Bronchial epithelial cell (primary cell): ENCODE measurements around the gene HPS3. TPM values are rescaled to one million over a fixed set of nuclear protein-coding genes. Genes with fewer than 3 reads are reported as not detected.

ENCODE experiments used
- DNase-seq: peaks from one replicate; pipeline ENCODE4 v3.0.0-alpha.2; 2010; ENCODE audit warnings: low read depth
- FAIRE-seq: peaks from 2 replicates; lab custom pipeline; 2011; peaks lifted over from hg19 to GRCh38; lab: Jason Lieb, UNC
- H3K27me3 ChIP-seq: 2 replicates; pipeline ENCODE4 v1.5.1; 2011; ENCODE audit warnings: low read length; ENCODE audit not compliant: control insufficient read depth, insufficient read depth
- H3K36me3 ChIP-seq: 2 replicates; pipeline ENCODE4 v1.5.1; 2011; ENCODE audit warnings: low read length; ENCODE audit not compliant: control insufficient read depth, insufficient read depth
- H3K4me3 ChIP-seq: 2 replicates; pipeline ENCODE4 v1.5.1; 2011; ENCODE audit warnings: mild to moderate bottlenecking, low read depth, low read length, control low read depth
- CTCF ChIP-seq: IDR thresholded peaks from 2 replicates; pipeline ENCODE4 v1.5.1; 2011; ENCODE audit warnings: mild to moderate bottlenecking, moderate library complexity, low read length, control low read depth, inconsistent platforms; ENCODE audit not compliant: insufficient read depth, severe bottlenecking
- total RNA-seq: library from RNA; depleted of rRNA; stranded (reverse); fragments of >200 nt; gene quantifications from 2 replicates; pipeline ENCODE4 v1.2.1, GENCODE V29; 2014

HPS3 gene
- total RNA-seq, 1 donor from 2014 or later, result 8.2 TPM

- no peak for FAIRE-seq
- H3K36me3 ChIP-seq, result peaks cover 7% of the 10 kb centered on the region
These were observed 31.4 kb downstream of the HPS3 start for GRCh38 chr3:149160754-149161300.

GRCh38 chr3:149162007-149162406, 32.6 kb downstream of the HPS3 start:
- no peaks in the 10 kb centered on the region for H3K27me3 ChIP-seq
- FAIRE-seq (no peak), DNase-seq (no peak)
- H3K36me3 ChIP-seq, result peaks cover 7% of the 10 kb centered on the region
- no peak overlapping the region for H3K4me3 ChIP-seq
- no peak for TF ChIP-seq CTCF

More at GRCh38 chr3:149160754-149161300, 31.4 kb downstream of the HPS3 start:
- Histone ChIP-seq H3K4me3 (no peak overlapping the region), H3K27me3 (no peaks in the 10 kb centered on the region)
- TF ChIP-seq CTCF, result no peak
- DNase-seq, result no peak

- no peaks in the 10 kb centered on the region for H3K27me3 ChIP-seq
- H3K4me3 ChIP-seq, result no peak overlapping the region
- peaks cover 5% of the 10 kb centered on the region for H3K36me3 ChIP-seq
- FAIRE-seq (no peak), DNase-seq (no peak)
- no peak for TF ChIP-seq CTCF
These were observed 33.6 kb downstream of the HPS3 start for GRCh38 chr3:149163066-149163465.

GRCh38 chr3:149167898-149168297, 38.5 kb downstream of the HPS3 start:
- DNase-seq, result no peak

GRCh38 chr3:149170672-149171071, 41.2 kb downstream of the HPS3 start:
- Histone ChIP-seq H3K27me3 (no peaks in the 10 kb centered on the region), H3K36me3 (peaks cover 2% of the 10 kb centered on the region), H3K4me3 (no peak overlapping the region)
- FAIRE-seq, result no peak
- no peak for DNase-seq
- no peak for TF ChIP-seq CTCF

More at GRCh38 chr3:149167898-149168297, 38.5 kb downstream of the HPS3 start:
- Histone ChIP-seq H3K27me3 (no peaks in the 10 kb centered on the region), H3K4me3 (no peak overlapping the region), H3K36me3 (peaks cover 5% of the 10 kb centered on the region)
- no peak for TF ChIP-seq CTCF
- no peak for FAIRE-seq

- H3K4me3 ChIP-seq, result no peak overlapping the region
- FAIRE-seq (no peak), DNase-seq (no peak)
- H3K36me3 ChIP-seq, result no peaks in the 10 kb centered on the region
- TF ChIP-seq CTCF, result no peak
- H3K27me3 ChIP-seq, result no peaks in the 10 kb centered on the region
These were observed 45.5 kb downstream of the HPS3 start for GRCh38 chr3:149174901-149175300.
